ENCODE measurements around the gene NACAD. TPM values are rescaled to one million over a fixed set of nuclear protein-coding genes. Genes with fewer than 3 reads are reported as not detected.

The NACAD gene
- total and polyA plus RNA-seq, 2 of the 4 experiments (the other 2 are of a cell fraction): 0.54 to 2.2 TPM

DNA sequence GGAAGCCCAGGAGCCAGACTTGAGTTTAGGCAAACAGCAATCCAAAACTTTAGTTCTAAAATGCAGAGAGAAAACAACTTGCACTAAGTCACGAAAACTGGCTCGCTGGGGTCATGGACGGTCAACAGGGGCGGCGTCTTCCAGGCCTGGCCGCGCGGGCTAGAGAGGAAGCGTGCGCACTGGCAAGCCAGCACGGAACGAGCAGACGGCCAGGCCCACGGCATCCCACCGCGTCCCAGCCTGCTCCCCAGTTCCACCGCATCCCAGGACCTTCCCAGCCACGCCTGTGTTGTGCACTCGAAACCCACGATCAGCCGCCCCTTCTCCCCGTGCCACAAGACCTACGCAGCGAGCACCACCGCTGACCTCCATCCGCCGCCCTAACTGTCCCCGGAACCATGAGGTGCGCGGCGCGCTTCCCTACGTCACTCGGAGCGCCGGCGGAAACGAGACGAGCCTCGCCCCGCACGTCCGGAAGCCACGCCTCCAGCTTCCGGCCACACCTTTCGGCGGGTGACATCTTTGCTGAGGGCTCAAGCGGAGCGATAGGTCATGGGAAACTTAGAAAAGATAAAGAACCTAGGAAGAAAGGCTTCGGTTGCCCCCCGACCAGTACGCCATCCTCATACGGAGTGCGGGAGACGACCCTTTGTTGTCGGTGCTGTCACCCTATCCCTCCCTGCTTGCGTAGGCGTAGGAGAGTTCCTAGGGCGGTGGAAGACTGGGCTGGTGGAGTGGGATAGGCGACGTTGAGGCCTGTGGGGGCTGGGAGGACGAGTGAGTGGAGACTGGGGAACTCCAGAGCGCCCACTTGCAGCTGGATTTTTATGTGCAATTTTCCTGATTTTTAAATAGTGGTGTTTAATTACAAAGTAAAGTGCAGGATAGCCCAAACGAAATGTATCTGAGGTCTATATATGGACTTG, 22.8 kb upstream of the NACAD start, which contains the start of gene TBRG4 (continued):
- TF ChIP-seq, protein P1, sequence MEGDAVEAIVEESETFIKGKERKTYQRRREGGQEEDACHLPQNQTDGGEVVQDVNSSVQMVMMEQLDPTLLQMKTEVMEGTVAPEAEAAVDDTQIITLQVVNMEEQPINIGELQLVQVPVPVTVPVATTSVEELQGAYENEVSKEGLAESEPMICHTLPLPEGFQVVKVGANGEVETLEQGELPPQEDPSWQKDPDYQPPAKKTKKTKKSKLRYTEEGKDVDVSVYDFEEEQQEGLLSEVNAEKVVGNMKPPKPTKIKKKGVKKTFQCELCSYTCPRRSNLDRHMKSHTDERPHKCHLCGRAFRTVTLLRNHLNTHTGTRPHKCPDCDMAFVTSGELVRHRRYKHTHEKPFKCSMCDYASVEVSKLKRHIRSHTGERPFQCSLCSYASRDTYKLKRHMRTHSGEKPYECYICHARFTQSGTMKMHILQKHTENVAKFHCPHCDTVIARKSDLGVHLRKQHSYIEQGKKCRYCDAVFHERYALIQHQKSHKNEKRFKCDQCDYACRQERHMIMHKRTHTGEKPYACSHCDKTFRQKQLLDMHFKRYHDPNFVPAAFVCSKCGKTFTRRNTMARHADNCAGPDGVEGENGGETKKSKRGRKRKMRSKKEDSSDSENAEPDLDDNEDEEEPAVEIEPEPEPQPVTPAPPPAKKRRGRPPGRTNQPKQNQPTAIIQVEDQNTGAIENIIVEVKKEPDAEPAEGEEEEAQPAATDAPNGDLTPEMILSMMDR (conservative IDR thresholded peaks at IDR 0.05; ENCODE audit: low read depth, low read length): peak; percentile 44

DNA sequence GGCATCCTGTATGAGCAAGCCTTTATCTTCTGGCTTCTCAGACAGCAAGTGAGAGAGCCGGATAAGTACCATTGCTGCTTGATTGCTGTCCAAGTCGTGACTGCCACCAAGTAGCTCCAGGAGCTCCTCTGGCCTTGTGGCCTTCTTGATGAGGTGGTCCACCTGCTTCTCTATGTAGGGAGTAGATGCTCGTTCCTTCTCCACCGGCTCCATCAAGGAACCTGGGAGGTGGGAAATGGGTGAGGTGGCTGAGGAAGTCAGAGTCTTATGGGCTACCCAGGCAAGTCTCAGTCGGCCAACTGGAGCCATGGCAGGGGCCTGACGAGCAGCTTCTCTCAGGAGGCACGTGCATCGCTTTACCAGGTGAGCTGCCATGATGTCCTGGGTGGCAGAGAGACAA, 20.1 kb upstream of the NACAD start:
- H4K8ac ChIP-seq (ENCODE audit: low read depth in 2 of 2, low read length in 2 of 2): no peak overlapping the region
- H3K36me3 ChIP-seq (ENCODE audit: control insufficient read depth, insufficient read depth, low read length): peaks cover 46% of the 10 kb centered on the region
- CTCF ChIA-PET: no interaction called here
- no peak overlapping the region for H3K18ac ChIP-seq (ENCODE audit: low read depth, low read length)
- in situ Hi-C loops (cut with MboI; ENCODE audit: low sequenced_read_pairs) (no loop called here), intact Hi-C loops (cut with micrococcal nuclease) (no loop called here), dilution Hi-C loops (cut with HindIII; ENCODE audit: low sequenced_read_pairs, unreplicated experiment) (no loop called here)
- H3K27me3 ChIP-seq (ENCODE audit: control insufficient read depth, insufficient read depth, low read length): no peaks in the 10 kb centered on the region
- H3K9me3 ChIP-seq (ENCODE audit: control insufficient read depth, insufficient read depth, low read length): no peaks in the 10 kb centered on the region
- H2AK5ac ChIP-seq (ENCODE audit: low read depth, low read length): no peak overlapping the region
- DNase-seq: no peak
- peaks cover 3% of the 10 kb centered on the region; the same call in 1 of the 2 replicates for H3K4me1 ChIP-seq (ENCODE audit: control insufficient read depth, insufficient read depth, low read length)
- no peak overlapping the region for H4K91ac ChIP-seq (ENCODE audit: insufficient read depth, low read depth, low read length)
- no peak overlapping the region for H3K23ac ChIP-seq (ENCODE audit: low read depth, low read length)
- no peak overlapping the region for H3K4me2 ChIP-seq (ENCODE audit: low read depth, low read length)
- H2BK5ac ChIP-seq (ENCODE audit: low read depth, low read length, poor library complexity, severe bottlenecking): no peak overlapping the region
- H3K56ac ChIP-seq (ENCODE audit: extremely low read depth, insufficient read depth, low read length): no peak overlapping the region
- no peak for ATAC-seq (ENCODE audit: low read depth)
- H2BK120ac ChIP-seq (ENCODE audit: low read depth, low read length): no peak overlapping the region
- H3K4ac ChIP-seq (ENCODE audit: low read depth, low read length): no peak overlapping the region
- no peaks in the 10 kb centered on the region for H3K9me1 ChIP-seq (ENCODE audit: insufficient read depth, low read length)
- POLR2A ChIA-PET (ENCODE audit: unreplicated experiment): interaction anchor here (0.6 kb wide), 1 partner anchor 109 kb away, joined by 7 read pairs; no protein-coding TSS in a partner anchor
- no peak overlapping the region for H3K14ac ChIP-seq (replicated peaks; ENCODE audit: low read depth, low read length)
- H4K5ac ChIP-seq (ENCODE audit: low read depth, low read length): no peak overlapping the region
- no peak overlapping the region for H3K27ac ChIP-seq (ENCODE audit: insufficient read depth, low read length)
- no TSS peak for BruUV-seq (replicated peaks)
- H3K79me1 ChIP-seq (ENCODE audit: low read depth in 1 of 2, low read length in 2 of 2): peaks cover 44 to 53% of the 10 kb centered on the region in 2 experiments
- no peak overlapping the region for H2BK20ac ChIP-seq (ENCODE audit: low read depth, low read length)
- no peak overlapping the region for H2AFZ ChIP-seq (replicated peaks; ENCODE audit: low read length, poor library complexity)
- H3K9ac ChIP-seq (ENCODE audit: low read depth, low read length): no peak overlapping the region
- no peak overlapping the region for H2BK15ac ChIP-seq (ENCODE audit: low read depth, low read length)
- peaks cover 28% of the 10 kb centered on the region for H4K20me1 ChIP-seq (ENCODE audit: insufficient read depth, low read length)
- H3K4me3 ChIP-seq (ENCODE audit: insufficient read depth, low read depth, low read length): no peak overlapping the region
- H2AK9ac ChIP-seq (replicated peaks; ENCODE audit: low read depth, low read length, poor library complexity): no peak overlapping the region
- 93% methylated on average over 2 of the region's 8 CpGs; no CpG with 5 or more reads in 1 of the 2 experiments for WGBS, 2 experiments (ENCODE audit: extremely low coverage in 2 of 2, insufficient read length in 1 of 2)
- TF ChIP-seq SMC3 (IDR thresholded peaks at IDR 0.05; ENCODE audit: low read depth, low read length): no peak
- no peak for TF ChIP-seq NFE2L2 (IDR thresholded peaks at IDR 0.05; ENCODE audit: low read depth, low read length)
- TF ChIP-seq, protein P1 (conservative IDR thresholded peaks at IDR 0.05; ENCODE audit: low read depth, low read length): no peak
- no peak for TF ChIP-seq CEBPB (IDR thresholded peaks at IDR 0.05; ENCODE audit: low read depth, low read length)
- no peak for TF ChIP-seq MAFK (IDR thresholded peaks at IDR 0.05; ENCODE audit: low read depth, low read length)
- no peak for TF ChIP-seq RFX5 (IDR thresholded peaks at IDR 0.05; ENCODE audit: low read depth, low read length)
- TF ChIP-seq CHD1 (IDR thresholded peaks at IDR 0.05; ENCODE audit: low read depth, low read length): no peak
- no peak for TF ChIP-seq RAD21 (IDR thresholded peaks at IDR 0.05; ENCODE audit: low read length)
- TF ChIP-seq, protein P2, sequence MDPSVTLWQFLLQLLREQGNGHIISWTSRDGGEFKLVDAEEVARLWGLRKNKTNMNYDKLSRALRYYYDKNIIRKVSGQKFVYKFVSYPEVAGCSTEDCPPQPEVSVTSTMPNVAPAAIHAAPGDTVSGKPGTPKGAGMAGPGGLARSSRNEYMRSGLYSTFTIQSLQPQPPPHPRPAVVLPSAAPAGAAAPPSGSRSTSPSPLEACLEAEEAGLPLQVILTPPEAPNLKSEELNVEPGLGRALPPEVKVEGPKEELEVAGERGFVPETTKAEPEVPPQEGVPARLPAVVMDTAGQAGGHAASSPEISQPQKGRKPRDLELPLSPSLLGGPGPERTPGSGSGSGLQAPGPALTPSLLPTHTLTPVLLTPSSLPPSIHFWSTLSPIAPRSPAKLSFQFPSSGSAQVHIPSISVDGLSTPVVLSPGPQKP (IDR thresholded peaks at IDR 0.05; ENCODE audit: borderline replicate concordance, low read depth, low read length): no peak
